Measurements from ENCODE around the gene COMMD7. TPM values are rescaled to one million over a fixed set of nuclear protein-coding genes. Genes with fewer than 3 reads are reported as not detected.

Gene COMMD7
- total RNA-seq, 2 experiments from 2014 or later: 35.9 to 38.8 TPM

- DNase-seq (peak; percentile 18), ATAC-seq (peak; percentile 21)
- H3K9me3 Mint-ChIP-seq (ENCODE audit: low read depth): no peaks in the 10 kb centered on the region
- no peaks in the 10 kb centered on the region for H3K36me3 Mint-ChIP-seq (ENCODE audit: low read depth)
- intact Hi-C loops (cut with DNase I, micrococcal nuclease): loop anchor here (5.0 to 10.0 kb wide), 4 partner anchors 90 to 422 kb away; partner anchors contain the start of gene DNMT3B (in 1 of the 2)
- POLR2A ChIA-PET: no interaction called here
- no peak overlapping the region for H3K4me3 Mint-ChIP-seq
- peaks cover 14% of the 10 kb centered on the region for H3K4me1 Mint-ChIP-seq
- H3K27ac Mint-ChIP-seq: peak overlapping the region; percentile 74
- CTCF ChIA-PET: interaction anchor here (0.9 to 7.9 kb wide), 12 partner anchors 8 to 161 kb away, joined by 3 to 192 read pairs (median 4); no protein-coding TSS in a partner anchor
- no peaks in the 10 kb centered on the region for H3K27me3 Mint-ChIP-seq
These were observed 70.8 kb downstream of the COMMD7 start for GRCh38 chr20:32672394-32672981.

GRCh38 chr20:32670773-32671455, 72.4 kb downstream of the COMMD7 start:
- Mint-ChIP-seq H3K4me3 (no peak overlapping the region), H3K27ac (no peak overlapping the region), H3K27me3 (no peaks in the 10 kb centered on the region), H3K36me3 (ENCODE audit: low read depth) (no peaks in the 10 kb centered on the region), H3K4me1 (peaks cover 14% of the 10 kb centered on the region), H3K9me3 (ENCODE audit: low read depth) (no peaks in the 10 kb centered on the region)
- ChIA-PET CTCF (interaction anchor here (0.5 to 7.9 kb wide), 4 partner anchors 10 to 199 kb away, joined by 3 to 192 read pairs (median 4); no protein-coding TSS in a partner anchor), POLR2A (no interaction called here)
- ATAC-seq (no peak), DNase-seq (no peak)
- intact Hi-C loops (cut with DNase I, micrococcal nuclease): loop anchor here (5.0 to 10.0 kb wide), 4 partner anchors 91 to 424 kb away; partner anchors contain the start of gene DNMT3B (in 1 of the 2)

- Mint-ChIP-seq H3K9me3 (ENCODE audit: low read depth) (no peaks in the 10 kb centered on the region), H3K27ac (no peak overlapping the region), H3K4me1 (peaks cover 5% of the 10 kb centered on the region), H3K4me3 (no peak overlapping the region), H3K27me3 (no peaks in the 10 kb centered on the region), H3K36me3 (ENCODE audit: low read depth) (no peaks in the 10 kb centered on the region)
- CTCF ChIA-PET: interaction anchor here (0.6 to 0.9 kb wide), 4 partner anchors 12 to 169 kb away, joined by 3 to 4 read pairs (median 3); no protein-coding TSS in a partner anchor
- DNase-seq (no peak), ATAC-seq (no peak)
- POLR2A ChIA-PET: no interaction called here
- intact Hi-C loops (cut with DNase I, micrococcal nuclease): no loop called here
These were observed 76.2 kb downstream of the COMMD7 start for GRCh38 chr20:32667027-32667426.

- no peak overlapping the region for H3K4me3 Mint-ChIP-seq
- POLR2A ChIA-PET: no interaction called here
- no peak overlapping the region for H3K27ac Mint-ChIP-seq
- peaks cover 5% of the 10 kb centered on the region for H3K4me1 Mint-ChIP-seq
- CTCF ChIA-PET: interaction anchor here (0.7 to 2.3 kb wide), 3 partner anchors 9 to 142 kb away, joined by 4 to 7 read pairs (median 5); partner anchors contain the start of gene C20orf203
- DNase-seq: no peak
- no peaks in the 10 kb centered on the region for H3K36me3 Mint-ChIP-seq (ENCODE audit: low read depth)
- H3K9me3 Mint-ChIP-seq (ENCODE audit: low read depth): peaks cover 3% of the 10 kb centered on the region
- no peak for ATAC-seq
- intact Hi-C loops (cut with DNase I, micrococcal nuclease): no loop called here
- no peaks in the 10 kb centered on the region for H3K27me3 Mint-ChIP-seq
These were observed 78.5 kb downstream of the COMMD7 start for GRCh38 chr20:32664678-32665159.

GRCh38 chr20:32664012-32664677, 79.1 kb downstream of the COMMD7 start:
- H3K27ac Mint-ChIP-seq: no peak overlapping the region

GRCh38 chr20:32663335-32664011, 79.8 kb downstream of the COMMD7 start:
- no peak for DNase-seq

More at GRCh38 chr20:32664012-32664677, 79.1 kb downstream of the COMMD7 start:
- CTCF ChIA-PET: interaction anchor here (1.5 to 2.3 kb wide), 2 partner anchors 10 to 142 kb away, joined by 5 to 7 read pairs; partner anchors contain the start of gene C20orf203
- POLR2A ChIA-PET: interaction anchor here (0.6 kb wide), 1 partner anchor 73 kb away, joined by 4 read pairs; no protein-coding TSS in a partner anchor
- ATAC-seq: no peak
- H3K4me3 Mint-ChIP-seq: no peak overlapping the region
- intact Hi-C loops (cut with DNase I, micrococcal nuclease): no loop called here
- no peaks in the 10 kb centered on the region for H3K27me3 Mint-ChIP-seq
- peaks cover 5% of the 10 kb centered on the region for H3K4me1 Mint-ChIP-seq
- no peak for DNase-seq
- peaks cover 3% of the 10 kb centered on the region for H3K9me3 Mint-ChIP-seq (ENCODE audit: low read depth)
- no peaks in the 10 kb centered on the region for H3K36me3 Mint-ChIP-seq (ENCODE audit: low read depth)

GRCh38 chr20:32661820-32662528, 81.3 kb downstream of the COMMD7 start:
- H3K27me3 Mint-ChIP-seq: no peaks in the 10 kb centered on the region
- peaks cover 3% of the 10 kb centered on the region for H3K9me3 Mint-ChIP-seq (ENCODE audit: low read depth)
- POLR2A ChIA-PET: interaction anchor here (0.7 kb wide), 1 partner anchor 124 kb away, joined by 5 read pairs; no protein-coding TSS in a partner anchor
- H3K36me3 Mint-ChIP-seq (ENCODE audit: low read depth): no peaks in the 10 kb centered on the region
- H3K4me3 Mint-ChIP-seq: no peak overlapping the region
- no peak for DNase-seq
- CTCF ChIA-PET: interaction anchor here (0.7 to 2.3 kb wide), 4 partner anchors 8 to 140 kb away, joined by 4 to 8 read pairs (median 6); partner anchors contain the start of gene C20orf203
- intact Hi-C loops (cut with DNase I, micrococcal nuclease): no loop called here
- peaks cover 5% of the 10 kb centered on the region for H3K4me1 Mint-ChIP-seq
- ATAC-seq: no peak
- H3K27ac Mint-ChIP-seq: no peak overlapping the region

More at GRCh38 chr20:32663335-32664011, 79.8 kb downstream of the COMMD7 start:
- ATAC-seq: no peak
- no peaks in the 10 kb centered on the region for H3K27me3 Mint-ChIP-seq
- CTCF ChIA-PET: interaction anchor here (1.5 to 2.3 kb wide), 2 partner anchors 10 to 141 kb away, joined by 5 to 7 read pairs; partner anchors contain the start of gene C20orf203
- POLR2A ChIA-PET: interaction anchor here (0.6 kb wide), 1 partner anchor 74 kb away, joined by 4 read pairs; no protein-coding TSS in a partner anchor
- no peak overlapping the region for H3K4me3 Mint-ChIP-seq
- intact Hi-C loops (cut with DNase I, micrococcal nuclease): no loop called here
- peaks cover 3% of the 10 kb centered on the region for H3K9me3 Mint-ChIP-seq (ENCODE audit: low read depth)
- peaks cover 5% of the 10 kb centered on the region for H3K4me1 Mint-ChIP-seq
- H3K27ac Mint-ChIP-seq: no peak overlapping the region
- no peaks in the 10 kb centered on the region for H3K36me3 Mint-ChIP-seq (ENCODE audit: low read depth)

- Mint-ChIP-seq H3K27ac (no peak overlapping the region), H3K36me3 (ENCODE audit: low read depth) (no peaks in the 10 kb centered on the region), H3K4me1 (peaks cover 9% of the 10 kb centered on the region), H3K9me3 (ENCODE audit: low read depth) (peaks cover 3% of the 10 kb centered on the region), H3K4me3 (no peak overlapping the region), H3K27me3 (no peaks in the 10 kb centered on the region)
- POLR2A ChIA-PET: no interaction called here
- intact Hi-C loops (cut with DNase I, micrococcal nuclease): no loop called here
- DNase-seq (no peak), ATAC-seq (no peak)
- CTCF ChIA-PET: interaction anchor here (0.7 to 1.7 kb wide), 3 partner anchors 13 to 139 kb away, joined by 3 to 8 read pairs (median 5); partner anchors contain the start of gene C20orf203
These were observed 82.6 kb downstream of the COMMD7 start for GRCh38 chr20:32660661-32661060.

- CTCF ChIA-PET: interaction anchor here (1.1 to 9.6 kb wide), 3 partner anchors 16 to 131 kb away, joined by 3 to 214 read pairs (median 3); no protein-coding TSS in a partner anchor
- POLR2A ChIA-PET: no interaction called here
These were observed 86.4 kb downstream of the COMMD7 start for GRCh38 chr20:32656827-32657226.

More at GRCh38 chr20:32656827-32657226, 86.4 kb downstream of the COMMD7 start:
- peaks cover 3% of the 10 kb centered on the region for H3K9me3 Mint-ChIP-seq (ENCODE audit: low read depth)
- intact Hi-C loops (cut with DNase I, micrococcal nuclease): loop anchor here in 1 of 2 experiments (10.0 kb wide), 3 partner anchors 502 to 802 kb away; no protein-coding TSS in a partner anchor
- ATAC-seq: no peak
- peaks cover 9% of the 10 kb centered on the region for H3K4me1 Mint-ChIP-seq
- no peak overlapping the region for H3K4me3 Mint-ChIP-seq
- H3K36me3 Mint-ChIP-seq (ENCODE audit: low read depth): no peaks in the 10 kb centered on the region
- no peaks in the 10 kb centered on the region for H3K27me3 Mint-ChIP-seq
- H3K27ac Mint-ChIP-seq: no peak overlapping the region
- no peak for DNase-seq
